ENCODE data around the gene DNA2.

DNA2 gene

GRCh38 chr10:68442971-68443370 is 28.8 kb downstream of the DNA2 start:
- DNase-seq (ENCODE audit: low read depth), result no peak

GRCh38 chr10:68440898-68441297 is 30.9 kb downstream of the DNA2 start:
- DNase-seq (ENCODE audit: low read depth), result no peak

GRCh38 chr10:68435803-68436202 is 36.0 kb downstream of the DNA2 start:
- DNase-seq (ENCODE audit: low read depth), result no peak

GRCh38 chr10:68434657-68435056 is 37.1 kb downstream of the DNA2 start:
- DNase-seq (ENCODE audit: low read depth), result no peak

- no peak for DNase-seq (ENCODE audit: low read depth)
Measured at GRCh38 chr10:68428396-68429104, 43.2 kb downstream of the DNA2 start.

GRCh38 chr10:68424454-68425014 is 47.2 kb downstream of the DNA2 start:
- DNase-seq (ENCODE audit: low read depth), result no peak

GRCh38 chr10:68423522-68423921 is 48.3 kb downstream of the DNA2 start:
- no peak for DNase-seq (ENCODE audit: low read depth)

GRCh38 chr10:68419376-68419775 is 52.4 kb downstream of the DNA2 start:
- no peak for DNase-seq (ENCODE audit: low read depth)

- no peak for DNase-seq (ENCODE audit: low read depth)
Measured at GRCh38 chr10:68408898-68409518, 62.8 kb downstream of the DNA2 start.

GRCh38 chr10:68406815-68407548 is 64.8 kb downstream of the DNA2 start, which contains the start of gene RUFY2:
RUFY2 (minus strand) TSS chr10:68407277; CDS start chr10:68407189, 88 bp downstream.
- DNase-seq (ENCODE audit: low read depth), result peak; percentile 24

GRCh38 chr10:68406111-68406814 is 65.5 kb downstream of the DNA2 start:
- peak; percentile 14 for DNase-seq (ENCODE audit: low read depth)

GRCh38 chr10:68403701-68404100 is 68.1 kb downstream of the DNA2 start:
- DNase-seq (ENCODE audit: low read depth), result no peak

- DNase-seq (ENCODE audit: low read depth), result no peak
Measured at GRCh38 chr10:68402276-68402675, 69.5 kb downstream of the DNA2 start.

GRCh38 chr10:68397005-68397404 is 74.8 kb downstream of the DNA2 start:
- no peak for DNase-seq (ENCODE audit: low read depth)

GRCh38 chr10:68385740-68386139 is 86.0 kb downstream of the DNA2 start:
- DNase-seq (ENCODE audit: low read depth), result no peak

- no peak for DNase-seq (ENCODE audit: low read depth)
Measured at GRCh38 chr10:68371604-68372003, 100.2 kb downstream of the DNA2 start.

- DNase-seq (ENCODE audit: low read depth), result no peak
Measured at GRCh38 chr10:68367121-68367520, 104.7 kb downstream of the DNA2 start.

- DNase-seq (ENCODE audit: low read depth), result no peak
Measured at GRCh38 chr10:68366600-68366999, 105.2 kb downstream of the DNA2 start.

GRCh38 chr10:68365611-68366010 is 106.2 kb downstream of the DNA2 start:
- DNase-seq (ENCODE audit: low read depth), result no peak

GRCh38 chr10:68364101-68364886 is 107.5 kb downstream of the DNA2 start:
- DNase-seq (ENCODE audit: low read depth), result no peak

All from HS-27A (cell line).